Neural cell (in vitro differentiated cells): Measurements from ENCODE around the gene HELZ. TPM values are rescaled to one million over a fixed set of nuclear protein-coding genes. Genes with fewer than 3 reads are reported as not detected.

Experiments
- H2AFZ ChIP-seq: fragments of 200-600, 300-800 bp; sonication (generic), shearing (Covaris generic); 2 replicates; pipeline ENCODE4 v1.6.0; 2014; ENCODE audit warnings: low read depth, mild to moderate bottlenecking, antibody characterized with exemption, low read length, moderate library complexity
- H3F3A ChIP-seq: fragments of 200-600 bp; shearing (Covaris generic); 2 replicates; pipeline ENCODE4 v1.6.1; 2016; ENCODE audit warnings: mild to moderate bottlenecking, moderate library complexity, mixed read lengths, antibody characterized with exemption, low read length; ENCODE audit not compliant: insufficient read depth, poor library complexity, severe bottlenecking
- H3K27ac ChIP-seq: fragments of 200-600, 300-800 bp; sonication (generic), shearing (Covaris generic); 2 replicates; pipeline ENCODE4 v1.5.1; 2014; ENCODE audit warnings: mild to moderate bottlenecking, low read length, moderate library complexity
- H3K27me3 ChIP-seq: fragments of 300-800, 200-600 bp; sonication (generic), shearing (Covaris generic); 2 replicates; pipeline ENCODE4 v1.6.0; 2014; ENCODE audit warnings: mild to moderate bottlenecking, low read depth, low read length, moderate library complexity; ENCODE audit not compliant: insufficient read depth
- H3K36me3 ChIP-seq: fragments of 300-800, 200-600 bp; sonication (generic), shearing (Covaris generic); 2 replicates; pipeline ENCODE4 v1.5.1; 2014; ENCODE audit warnings: mild to moderate bottlenecking, antibody characterized with exemption, low read length, moderate library complexity; ENCODE audit not compliant: insufficient read depth
- H3K4me2 ChIP-seq: fragments of 300-800, 200-600 bp; sonication (generic), shearing (Covaris generic); 2 replicates; pipeline ENCODE4 v1.6.0; 2014; ENCODE audit warnings: mild to moderate bottlenecking, low read length
- H3K4me3 ChIP-seq: fragments of 300-800, 200-600 bp; sonication (generic), shearing (Covaris generic); 2 replicates; pipeline ENCODE4 v1.5.1; 2014; ENCODE audit warnings: mild to moderate bottlenecking, low read length, moderate library complexity
- H3K79me2 ChIP-seq: fragments of 200-600 bp; shearing (Covaris generic); replicated peaks from 2 replicates; pipeline ENCODE4 v1.6.0; 2014; ENCODE audit warnings: mild to moderate bottlenecking, low read length, moderate library complexity; ENCODE audit not compliant: insufficient read depth
- H3K9ac ChIP-seq: fragments of 300-800, 200-600 bp; sonication (generic), shearing (Covaris generic); 2 replicates; pipeline ENCODE4 v1.6.1; 2016; ENCODE audit warnings: mild to moderate bottlenecking, low read length, mixed read lengths
- H3K9me2 ChIP-seq: fragments of 200-600 bp; shearing (Covaris generic); 2 replicates; pipeline ENCODE4 v1.6.1; 2016; ENCODE audit warnings: mild to moderate bottlenecking, low read length, mixed read lengths; ENCODE audit not compliant: insufficient read depth
- H3K9me3 ChIP-seq: fragments of 200-600, 300-800 bp; sonication (generic), shearing (Covaris generic); 2 replicates; pipeline ENCODE4 v1.6.1; 2016; ENCODE audit warnings: mild to moderate bottlenecking, mixed run types, low read length, moderate library complexity, mixed read lengths
- H4K20me1 ChIP-seq: fragments of 200-600 bp; shearing (Covaris generic); 2 replicates; pipeline ENCODE4 v1.6.1; 2016; ENCODE audit warnings: mild to moderate bottlenecking, mixed run types; ENCODE audit not compliant: insufficient read depth
- EP300 ChIP-seq: fragments of 450-650 bp; conservative IDR thresholded peaks from 2 replicates; pipeline ENCODE4 v1.6.1; 2014; ENCODE audit warnings: antibody characterized with exemption, mild to moderate bottlenecking, moderate library complexity; ENCODE audit not compliant: poor library complexity, severe bottlenecking
- EZH2 ChIP-seq: fragments of 200-600, 300-800 bp; shearing (Covaris generic), sonication (generic); IDR thresholded peaks from 2 replicates; pipeline ENCODE4 v1.6.1; 2014; ENCODE audit warnings: antibody characterized with exemption, low read length, borderline replicate concordance, mild to moderate bottlenecking; ENCODE audit not compliant: insufficient read depth, poor library complexity, severe bottlenecking
- MXI1 ChIP-seq: fragments of 450-650 bp; conservative IDR thresholded peaks from 2 replicates; pipeline ENCODE4 v1.6.1; 2014; ENCODE audit warnings: antibody characterized with exemption, mild to moderate bottlenecking; ENCODE audit not compliant: poor library complexity, severe bottlenecking
- POLR2AphosphoS5 ChIP-seq: IDR thresholded peaks from 2 replicates; pipeline ENCODE4 v1.6.1; 2012
- RAD21 ChIP-seq: fragments of 450-650 bp; conservative IDR thresholded peaks from 2 replicates; pipeline ENCODE4 v1.6.1; 2014; ENCODE audit warnings: antibody characterized with exemption, mild to moderate bottlenecking, moderate library complexity
- SMC3 ChIP-seq: fragments of 450-650 bp; conservative IDR thresholded peaks from 2 replicates; pipeline ENCODE4 v1.6.1; 2014; ENCODE audit warnings: antibody characterized with exemption, mild to moderate bottlenecking, moderate library complexity; ENCODE audit not compliant: poor library complexity
- TAF1 ChIP-seq: IDR thresholded peaks from 2 replicates; pipeline ENCODE4 v1.6.1; 2012; ENCODE audit warnings: low read depth
- polyA plus RNA-seq: library from polyadenylated mRNA; depleted of rRNA; stranded (reverse); fragments of >200 nt; gene quantifications from 2 replicates; pipeline ENCODE4 v1.2.3, GENCODE V29; 2014
- TF ChIP-seq, protein P1 (sequence below): fragments of 450-650 bp; IDR thresholded peaks from 2 replicates; pipeline ENCODE4 v1.5.1; 2014; ENCODE audit warnings: antibody characterized with exemption, mild to moderate bottlenecking, moderate library complexity; ENCODE audit not compliant: poor library complexity, severe bottlenecking
- TF ChIP-seq, protein P2 (sequence below): IDR thresholded peaks from 2 replicates; pipeline ENCODE4 v1.6.1; 2012; ENCODE audit warnings: borderline replicate concordance

The HELZ gene
- polyA plus RNA-seq, 1 donor from 2014 or later, result 11.7 TPM

DNA sequence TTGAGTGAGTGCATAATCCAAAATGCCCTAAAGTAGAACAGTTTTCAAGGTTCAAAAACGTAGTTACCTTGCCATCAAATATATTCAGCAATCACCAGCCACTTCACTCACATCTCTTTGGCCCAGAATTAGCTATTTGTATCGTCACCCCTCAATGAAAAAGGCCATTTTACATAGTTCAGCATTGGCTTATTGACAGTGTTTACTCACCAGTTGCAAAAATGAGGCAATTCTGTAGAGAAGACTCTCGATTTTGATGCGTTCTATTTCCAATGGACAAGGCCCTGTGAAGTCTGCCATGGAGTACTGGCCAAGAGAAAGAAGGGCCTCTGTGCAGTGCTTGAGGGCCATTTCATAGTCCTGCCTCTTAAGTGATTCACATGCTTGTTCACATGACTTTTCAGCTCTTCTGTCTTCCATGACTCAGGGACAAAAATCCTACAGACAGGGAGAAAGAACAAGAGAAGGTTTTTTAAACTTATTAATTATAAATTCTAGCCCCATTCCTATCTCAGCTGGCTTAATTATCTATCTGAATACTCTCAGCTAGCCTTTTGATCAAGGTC is 26.5 kb downstream of the HELZ start:
- no peak overlapping the region for H2AFZ ChIP-seq
- H3K36me3 ChIP-seq, result no peaks in the 10 kb centered on the region
- no peak for TF ChIP-seq TAF1
- no peak for TF ChIP-seq SMC3
- no peak for TF ChIP-seq POLR2AphosphoS5
- TF ChIP-seq EP300, result no peak
- TF ChIP-seq, protein P1, sequence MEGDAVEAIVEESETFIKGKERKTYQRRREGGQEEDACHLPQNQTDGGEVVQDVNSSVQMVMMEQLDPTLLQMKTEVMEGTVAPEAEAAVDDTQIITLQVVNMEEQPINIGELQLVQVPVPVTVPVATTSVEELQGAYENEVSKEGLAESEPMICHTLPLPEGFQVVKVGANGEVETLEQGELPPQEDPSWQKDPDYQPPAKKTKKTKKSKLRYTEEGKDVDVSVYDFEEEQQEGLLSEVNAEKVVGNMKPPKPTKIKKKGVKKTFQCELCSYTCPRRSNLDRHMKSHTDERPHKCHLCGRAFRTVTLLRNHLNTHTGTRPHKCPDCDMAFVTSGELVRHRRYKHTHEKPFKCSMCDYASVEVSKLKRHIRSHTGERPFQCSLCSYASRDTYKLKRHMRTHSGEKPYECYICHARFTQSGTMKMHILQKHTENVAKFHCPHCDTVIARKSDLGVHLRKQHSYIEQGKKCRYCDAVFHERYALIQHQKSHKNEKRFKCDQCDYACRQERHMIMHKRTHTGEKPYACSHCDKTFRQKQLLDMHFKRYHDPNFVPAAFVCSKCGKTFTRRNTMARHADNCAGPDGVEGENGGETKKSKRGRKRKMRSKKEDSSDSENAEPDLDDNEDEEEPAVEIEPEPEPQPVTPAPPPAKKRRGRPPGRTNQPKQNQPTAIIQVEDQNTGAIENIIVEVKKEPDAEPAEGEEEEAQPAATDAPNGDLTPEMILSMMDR, result no peak
- TF ChIP-seq MXI1, result no peak
- TF ChIP-seq RAD21, result no peak
- TF ChIP-seq EZH2, result no peak
- TF ChIP-seq, protein P2, sequence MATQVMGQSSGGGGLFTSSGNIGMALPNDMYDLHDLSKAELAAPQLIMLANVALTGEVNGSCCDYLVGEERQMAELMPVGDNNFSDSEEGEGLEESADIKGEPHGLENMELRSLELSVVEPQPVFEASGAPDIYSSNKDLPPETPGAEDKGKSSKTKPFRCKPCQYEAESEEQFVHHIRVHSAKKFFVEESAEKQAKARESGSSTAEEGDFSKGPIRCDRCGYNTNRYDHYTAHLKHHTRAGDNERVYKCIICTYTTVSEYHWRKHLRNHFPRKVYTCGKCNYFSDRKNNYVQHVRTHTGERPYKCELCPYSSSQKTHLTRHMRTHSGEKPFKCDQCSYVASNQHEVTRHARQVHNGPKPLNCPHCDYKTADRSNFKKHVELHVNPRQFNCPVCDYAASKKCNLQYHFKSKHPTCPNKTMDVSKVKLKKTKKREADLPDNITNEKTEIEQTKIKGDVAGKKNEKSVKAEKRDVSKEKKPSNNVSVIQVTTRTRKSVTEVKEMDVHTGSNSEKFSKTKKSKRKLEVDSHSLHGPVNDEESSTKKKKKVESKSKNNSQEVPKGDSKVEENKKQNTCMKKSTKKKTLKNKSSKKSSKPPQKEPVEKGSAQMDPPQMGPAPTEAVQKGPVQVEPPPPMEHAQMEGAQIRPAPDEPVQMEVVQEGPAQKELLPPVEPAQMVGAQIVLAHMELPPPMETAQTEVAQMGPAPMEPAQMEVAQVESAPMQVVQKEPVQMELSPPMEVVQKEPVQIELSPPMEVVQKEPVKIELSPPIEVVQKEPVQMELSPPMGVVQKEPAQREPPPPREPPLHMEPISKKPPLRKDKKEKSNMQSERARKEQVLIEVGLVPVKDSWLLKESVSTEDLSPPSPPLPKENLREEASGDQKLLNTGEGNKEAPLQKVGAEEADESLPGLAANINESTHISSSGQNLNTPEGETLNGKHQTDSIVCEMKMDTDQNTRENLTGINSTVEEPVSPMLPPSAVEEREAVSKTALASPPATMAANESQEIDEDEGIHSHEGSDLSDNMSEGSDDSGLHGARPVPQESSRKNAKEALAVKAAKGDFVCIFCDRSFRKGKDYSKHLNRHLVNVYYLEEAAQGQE, result no peak
- H3K27me3 ChIP-seq, result no peaks in the 10 kb centered on the region
- no peaks in the 10 kb centered on the region for H3K9me2 ChIP-seq
- H3K79me2 ChIP-seq, result peaks cover 12% of the 10 kb centered on the region
- H4K20me1 ChIP-seq, result no peaks in the 10 kb centered on the region
- no peak overlapping the region for H3K4me2 ChIP-seq
- H3K27ac ChIP-seq, result no peak overlapping the region
- no peaks in the 10 kb centered on the region for H3F3A ChIP-seq
- H3K9ac ChIP-seq, result no peak overlapping the region
- no peak overlapping the region for H3K4me3 ChIP-seq
- H3K9me3 ChIP-seq, result no peaks in the 10 kb centered on the region

DNA sequence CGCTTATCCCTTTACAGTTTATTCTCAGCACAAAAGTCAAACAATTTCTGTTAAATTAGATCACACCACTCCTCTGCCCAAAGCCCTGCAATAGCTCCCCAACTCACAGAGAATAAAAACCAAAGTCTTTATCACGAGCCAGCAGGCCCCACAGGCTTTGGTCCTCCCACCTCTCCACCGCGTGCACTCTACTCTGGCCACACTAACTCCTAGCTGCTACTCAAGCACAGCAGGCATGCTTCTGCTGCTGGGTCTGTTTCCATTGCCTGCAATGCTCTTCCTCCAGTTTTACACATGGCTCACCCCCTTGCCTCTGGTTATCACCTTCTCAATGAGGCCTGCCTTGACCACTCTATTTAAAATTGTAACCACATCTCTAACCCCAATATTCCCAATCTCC is 27.6 kb downstream of the HELZ start:
- Histone ChIP-seq H3K27ac (no peak overlapping the region), H3K4me2 (no peak overlapping the region), H3K79me2 (peaks cover 12% of the 10 kb centered on the region), H3K36me3 (no peaks in the 10 kb centered on the region), H2AFZ (no peak overlapping the region), H3K9ac (no peak overlapping the region), H3K9me2 (no peaks in the 10 kb centered on the region), H3K4me3 (no peak overlapping the region), H4K20me1 (no peaks in the 10 kb centered on the region), H3K9me3 (no peaks in the 10 kb centered on the region), H3K27me3 (no peaks in the 10 kb centered on the region), H3F3A (no peaks in the 10 kb centered on the region)
- TF ChIP-seq SMC3, result no peak
- TF ChIP-seq, protein P2, result no peak
- no peak for TF ChIP-seq RAD21
- no peak for TF ChIP-seq POLR2AphosphoS5
- no peak for TF ChIP-seq MXI1
- no peak for TF ChIP-seq EZH2
- TF ChIP-seq EP300, result no peak
- TF ChIP-seq, protein P1, result no peak
- no peak for TF ChIP-seq TAF1
